ENCODE data around the gene HLF.

The HLF gene

GRCh38 chr17:55330344-55330933 is 65.7 kb downstream of the HLF start:
- DNase-seq (ENCODE audit: low read depth): no peak
- H3K4me3 ChIP-seq (ENCODE audit: low read depth, low read length): no peak overlapping the region
- TF ChIP-seq CTCF (conservative IDR thresholded peaks at IDR 0.05; ENCODE audit: low read depth, low read length): no peak

GRCh38 chr17:55332296-55333041 is 67.7 kb downstream of the HLF start:
- no peak for DNase-seq (ENCODE audit: low read depth)
- H3K4me3 ChIP-seq (ENCODE audit: low read depth, low read length): no peak overlapping the region
- TF ChIP-seq CTCF (conservative IDR thresholded peaks at IDR 0.05; ENCODE audit: low read depth, low read length): no peak

- TF ChIP-seq CTCF (conservative IDR thresholded peaks at IDR 0.05; ENCODE audit: low read depth, low read length): no peak
- no peak for DNase-seq (ENCODE audit: low read depth)
- H3K4me3 ChIP-seq (ENCODE audit: low read depth, low read length): no peak overlapping the region
These were observed 69.5 kb downstream of the HLF start for GRCh38 chr17:55334285-55334684.

GRCh38 chr17:55334881-55335540 is 70.3 kb downstream of the HLF start:
- no peak for TF ChIP-seq CTCF (conservative IDR thresholded peaks at IDR 0.05; ENCODE audit: low read depth, low read length)
- DNase-seq (ENCODE audit: low read depth): no peak
- no peak overlapping the region for H3K4me3 ChIP-seq (ENCODE audit: low read depth, low read length)

GRCh38 chr17:55335625-55336024 is 70.9 kb downstream of the HLF start:
- no peak overlapping the region for H3K4me3 ChIP-seq (ENCODE audit: low read depth, low read length)
- no peak for TF ChIP-seq CTCF (conservative IDR thresholded peaks at IDR 0.05; ENCODE audit: low read depth, low read length)

GRCh38 chr17:55336426-55336825 is 71.7 kb downstream of the HLF start:
- DNase-seq (ENCODE audit: low read depth): no peak
- no peak for TF ChIP-seq CTCF (conservative IDR thresholded peaks at IDR 0.05; ENCODE audit: low read depth, low read length)
- no peak overlapping the region for H3K4me3 ChIP-seq (ENCODE audit: low read depth, low read length)

More at GRCh38 chr17:55335625-55336024, 70.9 kb downstream of the HLF start:
- no peak for DNase-seq (ENCODE audit: low read depth)

Measured in choroid plexus epithelial cell (primary cell).